Calu3 (cell line): ENCODE results near the gene FCER2. TPM values are rescaled to one million over a fixed set of nuclear protein-coding genes. Genes with fewer than 3 reads are reported as not detected.
"Not testable (repeated sequence)": the region's sequence is repeated elsewhere in the genome, so short reads cannot be mapped to it uniquely, and the experiment has no call there.

Source experiments
- BruUV-seq: library from RNA; stranded (reverse); fragments of 400-500 nt; replicated peaks from 2 replicates; lab custom pipeline; 2021; lab: Mats Ljungman, UMichigan
- CTCF ChIA-PET: fragments of 300-600 bp; sonication (Branson Sonifier 250); formaldehyde crosslinking; loops from one replicate; lab custom pipeline; 2022; ENCODE audit warnings: antibody characterized with exemption; lab: Charles Lee
- DNase-seq: peaks from one replicate; pipeline ENCODE4 v3.0.0; 2022
- H3K27ac Mint-ChIP-seq: one replicate; pipeline ENCODE4 v1.8.0; 2022; ENCODE audit warnings: mixed read lengths; ENCODE audit not compliant: unreplicated experiment
- H3K27me3 Mint-ChIP-seq: one replicate; pipeline ENCODE4 v1.8.0; 2022; ENCODE audit warnings: mixed read lengths; ENCODE audit not compliant: unreplicated experiment
- H3K36me3 Mint-ChIP-seq: one replicate; pipeline ENCODE4 v1.8.0; 2022; ENCODE audit warnings: mild to moderate bottlenecking, moderate library complexity, mixed read lengths; ENCODE audit not compliant: insufficient read depth, unreplicated experiment
- H3K4me1 Mint-ChIP-seq: one replicate; pipeline ENCODE4 v1.8.0; 2022; ENCODE audit warnings: mild to moderate bottlenecking, low read depth, mixed read lengths; ENCODE audit not compliant: unreplicated experiment
- H3K4me3 Mint-ChIP-seq: one replicate; pipeline ENCODE4 v1.8.0; 2022; ENCODE audit warnings: mild to moderate bottlenecking, low read depth, moderate library complexity, mixed read lengths; ENCODE audit not compliant: unreplicated experiment
- H3K9me3 Mint-ChIP-seq: one replicate; pipeline ENCODE4 v1.8.0; 2022; ENCODE audit warnings: low read depth, mixed read lengths; ENCODE audit not compliant: unreplicated experiment
- CTCF ChIP-seq: fragments of 200-600 bp; IDR thresholded peaks from one replicate; pipeline ENCODE4 v1.8.0; 2022; ENCODE audit warnings: antibody characterized with exemption; ENCODE audit not compliant: unreplicated experiment
- intact Hi-C: fragments of 100-400 bp; cut with micrococcal nuclease; formaldehyde crosslinking; loops from one replicate; pipeline ENCODE4 v1.10.0; 2022; ENCODE audit not compliant: unreplicated experiment
- total RNA-seq: library from RNA; stranded (reverse); gene quantifications from 2 replicates; pipeline ENCODE4 v1.2.3, GENCODE V29; 2022

The FCER2 gene
- total RNA-seq, 1 experiment from 2014 or later, result not detected

- H3K4me1 Mint-ChIP-seq, result no peaks in the 10 kb centered on the region
- no peak for TF ChIP-seq CTCF
- peaks cover 12% of the 10 kb centered on the region for H3K36me3 Mint-ChIP-seq
- CTCF ChIA-PET, result no interaction called here
- no peak overlapping the region for H3K27ac Mint-ChIP-seq
- intact Hi-C loops, result no loop called here
- DNase-seq, result no peak
- H3K4me3 Mint-ChIP-seq, result no peak overlapping the region
- no peaks in the 10 kb centered on the region for H3K27me3 Mint-ChIP-seq
- no TSS peak for BruUV-seq
- H3K9me3 Mint-ChIP-seq, result peaks cover under 1% of the 10 kb centered on the region
Measured at GRCh38 chr19:7645163-7645562, 56.8 kb downstream of the FCER2 start.

- CTCF ChIA-PET, result no interaction called here
- H3K36me3 Mint-ChIP-seq, result peaks cover 12% of the 10 kb centered on the region
- BruUV-seq, result no TSS peak
- H3K4me3 Mint-ChIP-seq, result no peak overlapping the region
- no peaks in the 10 kb centered on the region for H3K27me3 Mint-ChIP-seq
- H3K9me3 Mint-ChIP-seq, result peaks cover 3% of the 10 kb centered on the region
- H3K27ac Mint-ChIP-seq, result no peak overlapping the region
- no peak for TF ChIP-seq CTCF
- intact Hi-C loops, result no loop called here
- DNase-seq, result no peak
- no peaks in the 10 kb centered on the region for H3K4me1 Mint-ChIP-seq
Measured at GRCh38 chr19:7644550-7644877, 57.4 kb downstream of the FCER2 start.

GRCh38 chr19:7643629-7644549 is 58.0 kb downstream of the FCER2 start:
- Mint-ChIP-seq H3K27ac (peak overlapping the region; percentile 58), H3K36me3 (peaks cover 17% of the 10 kb centered on the region)
- intact Hi-C loops, H3K9me3 Mint-ChIP-seq, H3K27me3 Mint-ChIP-seq, CTCF ChIA-PET, BruUV-seq, H3K4me1 Mint-ChIP-seq, H3K4me3 Mint-ChIP-seq: not testable (repeated sequence)
- DNase-seq, result peak; percentile 17

GRCh38 chr19:7643031-7643415 is 58.9 kb downstream of the FCER2 start:
- no TSS peak for BruUV-seq
- DNase-seq, result no peak
- Mint-ChIP-seq H3K4me1 (no peaks in the 10 kb centered on the region), H3K36me3 (peaks cover 26% of the 10 kb centered on the region), H3K9me3 (peaks cover 3% of the 10 kb centered on the region), H3K27ac (peak overlapping the region; percentile 58), H3K4me3 (no peak overlapping the region), H3K27me3 (no peaks in the 10 kb centered on the region)
- TF ChIP-seq CTCF, result no peak
- CTCF ChIA-PET, result no interaction called here
- intact Hi-C loops, result no loop called here
